Naive thymus-derived CD4-positive, alpha-beta T cell (primary cell): ENCODE data around the gene CCDC61. TPM values are rescaled to one million over a fixed set of nuclear protein-coding genes. Genes with fewer than 3 reads are reported as not detected.
A peak's percentile ranks its signal among the peaks of the same experiment; 100 is the strongest.

ENCODE experiments used
- ATAC-seq: fragments of 150-1000 bp; cut with Tn5 transposase; 2 replicates; pipeline ENCODE4 v1.10.0; 2021; ENCODE audit warnings: mild to moderate bottlenecking, moderate library complexity
- CTCF ChIA-PET: fragments of 350-600 bp; sonication (Branson Sonifier 250); formaldehyde crosslinking; loops from one replicate; lab custom pipeline; 2021; ENCODE audit warnings: antibody characterized with exemption; lab: Charles Lee
- POLR2A ChIA-PET: fragments of 350-600 bp; sonication (Branson Sonifier 250); formaldehyde crosslinking; loops from one replicate; lab custom pipeline; 2021; ENCODE audit warnings: antibody characterized with exemption, inconsistent platforms; lab: Charles Lee
- DNase-seq, 9 donors: peaks; one replicate each; pipeline versions ENCODE4 v3.0.0 to v3.0.0-alpha.2; 2020 to 2022; ENCODE audit warnings: mixed read lengths in 1 of 9
- H3K27ac ChIP-seq: one replicate; pipeline ENCODE4 v1.7.0; 2013; ENCODE audit warnings: mild to moderate bottlenecking, low read depth, low read length, moderate library complexity
- H3K27me3 ChIP-seq, 2 donors: one replicate each; pipeline ENCODE4 v1.7.0; 2013; ENCODE audit warnings: low read length in 2 of 2, mild to moderate bottlenecking in 2 of 2, moderate library complexity in 2 of 2; ENCODE audit not compliant: control insufficient read depth in 2 of 2, insufficient read depth in 2 of 2
- H3K36me3 ChIP-seq, 3 experiments: 1 replicate in 2 of 3; 2 replicates in 1 of 3; pipeline ENCODE4 v1.7.0; 2013; ENCODE audit warnings: low read length in 3 of 3, mild to moderate bottlenecking in 3 of 3, moderate library complexity in 1 of 3; ENCODE audit not compliant: insufficient read depth in 3 of 3, control insufficient read depth in 2 of 3
- H3K4me1 ChIP-seq, 2 donors: one replicate each; pipeline ENCODE4 v1.7.0; 2013; ENCODE audit warnings: low read length in 2 of 2, mild to moderate bottlenecking in 2 of 2, moderate library complexity in 1 of 2; ENCODE audit not compliant: control insufficient read depth in 2 of 2, insufficient read depth in 2 of 2
- H3K4me3 ChIP-seq: 2 replicates; pipeline ENCODE4 v1.7.0; 2013; ENCODE audit warnings: mild to moderate bottlenecking, low read length
- H3K9me3 ChIP-seq, 3 experiments: 1 replicate in 2 of 3; 2 replicates in 1 of 3; pipeline ENCODE4 v1.7.0; 2013; ENCODE audit warnings: low read length in 3 of 3; ENCODE audit not compliant: control insufficient read depth in 2 of 3
- H3K27ac Mint-ChIP-seq, 9 donors: one replicate each; pipeline ENCODE4 v1.8.0; 2020 to 2022; ENCODE audit warnings: mixed read lengths in 9 of 9, mild to moderate bottlenecking in 8 of 9, moderate library complexity in 5 of 9, inconsistent platforms in 2 of 9
- H3K27me3 Mint-ChIP-seq, 5 donors: one replicate each; pipeline ENCODE4 v1.8.0; 2021 to 2022; ENCODE audit warnings: mixed read lengths in 5 of 5, mild to moderate bottlenecking in 1 of 5
- H3K36me3 Mint-ChIP-seq, 5 donors: one replicate each; pipeline ENCODE4 v1.8.0; 2020 to 2022; ENCODE audit warnings: mixed read lengths in 5 of 5, mild to moderate bottlenecking in 3 of 5, inconsistent platforms in 1 of 5
- H3K4me1 Mint-ChIP-seq, 7 donors: one replicate each; pipeline ENCODE4 v1.8.0; 2020 to 2022; ENCODE audit warnings: mixed read lengths in 7 of 7, mild to moderate bottlenecking in 3 of 7, inconsistent platforms in 1 of 7
- H3K4me3 Mint-ChIP-seq, 10 donors: one replicate each; pipeline ENCODE4 v1.8.0; 2020 to 2022; ENCODE audit warnings: mild to moderate bottlenecking in 10 of 10, mixed read lengths in 10 of 10, moderate library complexity in 6 of 10, inconsistent platforms in 2 of 10
- H3K9me3 Mint-ChIP-seq, 11 donors: one replicate each; pipeline ENCODE4 v1.8.0; 2020 to 2022; ENCODE audit warnings: mixed read lengths in 11 of 11, mild to moderate bottlenecking in 4 of 11, inconsistent platforms in 1 of 11, moderate library complexity in 1 of 11
- intact Hi-C, 2 donors: fragments of 100-400 bp; cut with micrococcal nuclease; formaldehyde crosslinking; loops; one replicate each; pipeline ENCODE4 v1.15.1; 2023
- polyA plus RNA-seq, 2 donors: library from polyadenylated mRNA; unstranded; fragments of 300-500 nt; fragmentation: Illumina TruSeq; gene quantifications; one replicate each; pipeline ENCODE4 v1.2.3, GENCODE V29; 2021
- total RNA-seq, 6 experiments: library from RNA in 5 of 6; stranded (reverse) in 5 of 6; gene quantifications; 1 replicate in 5 of 6; 2 replicates in 1 of 6; pipeline ENCODE4 v1.2.3 and lab custom pipeline; 2021 to 2026

Gene CCDC61
- total and polyA plus RNA-seq, 7 experiments from 2014 or later, result 10.1 to 35.8 (median 15.6) TPM

DNA sequence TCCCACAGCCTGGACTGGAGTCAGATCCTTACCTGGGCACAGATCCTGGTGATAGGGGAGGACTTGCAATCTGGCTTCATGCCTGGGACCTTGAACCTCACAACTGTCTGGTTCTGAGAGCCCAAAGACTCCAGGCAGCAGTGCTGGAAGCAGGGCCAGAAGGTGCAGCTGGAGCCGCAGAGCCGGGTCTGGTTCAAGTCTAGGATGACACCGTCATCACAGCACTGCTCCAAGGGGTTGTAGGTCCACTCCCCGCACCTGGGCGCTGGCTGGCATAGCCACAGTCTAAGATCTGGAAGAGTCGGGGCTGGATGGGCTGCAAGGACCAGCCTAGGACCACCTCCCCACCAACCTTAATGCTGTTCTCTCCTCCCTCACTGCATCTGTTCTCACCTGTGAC, 44.9 kb downstream of the CCDC61 start:
- no peaks in the 10 kb centered on the region for H3K36me3 ChIP-seq
- peaks cover 3 to 4% of the 10 kb centered on the region in 2 donors for H3K27me3 ChIP-seq
- Mint-ChIP-seq H3K9me3 (peaks cover 0 to 34% (median 11%) of the 10 kb centered on the region in 11 donors), H3K4me1 (peaks cover 0 to 3% (median 0%) of the 10 kb centered on the region in 7 donors), H3K27me3 (peaks cover 33 to 56% (median 47%) of the 10 kb centered on the region in 5 donors), H3K27ac (no peak overlapping the region), H3K4me3 (no peak overlapping the region), H3K36me3 (peaks cover 0 to 10% (median 0%) of the 10 kb centered on the region in 5 donors)
- ChIA-PET POLR2A (no interaction called here), CTCF (no interaction called here)
- H3K27ac ChIP-seq, result no peak overlapping the region
- DNase-seq, result no peak
- no peaks in the 10 kb centered on the region for H3K4me1 ChIP-seq
- intact Hi-C loops, result no loop called here
- ATAC-seq, result no peak
- no peak overlapping the region for H3K4me3 ChIP-seq
- H3K9me3 ChIP-seq, result peaks cover 0 to 6% (median 0%) of the 10 kb centered on the region in 3 experiments

DNA sequence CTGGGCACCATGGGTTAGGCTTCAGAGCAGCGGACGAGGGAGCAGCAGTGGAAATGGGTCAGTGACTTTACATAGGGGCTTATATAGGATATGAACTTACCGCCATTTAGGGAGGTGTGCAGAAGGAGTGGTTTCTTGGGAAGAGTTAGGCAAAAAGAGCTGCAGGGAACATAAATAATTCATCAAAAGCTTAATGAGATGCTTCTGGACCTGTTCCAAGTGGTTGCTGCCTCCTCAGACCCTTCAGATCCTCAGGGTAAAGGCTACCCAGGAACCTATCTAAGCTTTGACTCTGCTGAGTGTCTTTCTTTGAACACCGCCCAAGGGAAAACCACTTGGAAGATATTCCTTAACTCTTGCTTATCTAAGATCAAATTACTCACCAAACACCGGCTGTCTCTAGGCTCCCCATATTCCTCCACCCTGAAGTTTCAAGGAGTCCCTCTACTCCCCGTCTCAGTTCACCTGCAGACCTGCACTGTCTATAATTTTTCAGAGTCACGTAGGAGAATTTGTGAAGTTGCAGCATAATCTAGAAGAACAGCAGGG, 45.8 kb downstream of the CCDC61 start, which contains the start of gene IGFL4:
Gene IGFL4, minus strand, starts transcription at position 51 of the 549 bp plus-strand sequence. Its CDS starts 40 bp downstream, at position 11.
- peaks cover 0 to 42% (median 13%) of the 10 kb centered on the region in 11 donors for H3K9me3 Mint-ChIP-seq
- H3K4me3 Mint-ChIP-seq, result no peak within 1 kb of the TSS
- peak within 1 kb of the TSS in 1 of 9 donors; percentile 65 for H3K27ac Mint-ChIP-seq
- H3K4me1 ChIP-seq, result no peaks in the 10 kb centered on the region
- DNase-seq (no peak), ATAC-seq (no peak)
- intact Hi-C loops, result no loop called here
- peaks cover 0 to 6% (median 0%) of the 10 kb centered on the region in 3 experiments for H3K9me3 ChIP-seq
- H3K27ac ChIP-seq, result no peak within 1 kb of the TSS
- peaks cover 37 to 63% (median 54%) of the 10 kb centered on the region in 5 donors for H3K27me3 Mint-ChIP-seq
- ChIA-PET POLR2A (no interaction called here), CTCF (no interaction called here)
- H3K36me3 ChIP-seq, result no peaks in the 10 kb centered on the region
- no peak within 1 kb of the TSS for H3K4me3 ChIP-seq
- peaks cover 0 to 10% (median 0%) of the 10 kb centered on the region in 5 donors for H3K36me3 Mint-ChIP-seq
- peaks cover 0 to 3% (median 0%) of the 10 kb centered on the region in 7 donors for H3K4me1 Mint-ChIP-seq
- peaks cover 4 to 7% of the 10 kb centered on the region in 2 donors for H3K27me3 ChIP-seq

DNA sequence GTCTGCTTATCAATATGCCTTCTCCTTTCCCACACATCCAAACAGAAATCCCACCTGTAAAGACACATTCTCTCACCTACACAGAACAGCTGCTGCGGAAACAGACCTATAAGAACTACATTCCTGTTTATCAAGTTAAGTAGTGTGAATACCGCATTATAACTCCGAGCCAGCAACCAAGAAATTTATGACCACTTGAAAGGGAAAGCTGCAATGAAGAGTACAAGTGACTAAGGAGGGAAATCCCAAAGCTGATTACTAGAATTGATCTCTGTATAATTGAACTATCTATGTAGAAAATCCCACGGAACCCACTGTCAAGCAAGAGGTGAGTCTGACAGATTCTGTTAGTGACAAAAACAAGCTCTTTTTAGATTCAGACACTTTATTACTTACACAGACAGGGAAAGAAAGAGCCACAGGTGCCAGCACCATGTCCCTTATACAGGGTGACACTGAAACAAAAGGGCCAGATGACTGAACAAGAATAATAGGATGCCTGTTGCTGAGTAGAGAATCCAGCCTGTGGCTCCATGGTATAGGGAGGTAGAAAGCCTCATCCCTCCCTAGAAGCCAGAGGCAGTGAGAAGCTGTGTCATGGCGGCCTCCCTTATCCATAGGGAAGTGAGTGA, 47.1 kb downstream of the CCDC61 start:
- Histone ChIP-seq H3K4me3 (no peak overlapping the region), H3K27ac (no peak overlapping the region), H3K4me1 (no peaks in the 10 kb centered on the region), H3K36me3 (no peaks in the 10 kb centered on the region), H3K9me3 (peaks cover 0 to 6% (median 0%) of the 10 kb centered on the region in 3 experiments), H3K27me3 (peaks cover 4 to 7% of the 10 kb centered on the region in 2 donors)
- no peak for DNase-seq
- POLR2A ChIA-PET, result no interaction called here
- peaks cover 0 to 3% (median 0%) of the 10 kb centered on the region in 7 donors for H3K4me1 Mint-ChIP-seq
- peaks cover 0 to 52% (median 9%) of the 10 kb centered on the region in 11 donors for H3K9me3 Mint-ChIP-seq
- H3K36me3 Mint-ChIP-seq, result peaks cover 0 to 12% (median 0%) of the 10 kb centered on the region in 5 donors
- intact Hi-C loops, result no loop called here
- H3K27ac Mint-ChIP-seq, result no peak overlapping the region
- CTCF ChIA-PET, result no interaction called here
- H3K4me3 Mint-ChIP-seq, result no peak overlapping the region
- H3K27me3 Mint-ChIP-seq, result peaks cover 44 to 67% (median 61%) of the 10 kb centered on the region in 5 donors
- no peak for ATAC-seq

DNA sequence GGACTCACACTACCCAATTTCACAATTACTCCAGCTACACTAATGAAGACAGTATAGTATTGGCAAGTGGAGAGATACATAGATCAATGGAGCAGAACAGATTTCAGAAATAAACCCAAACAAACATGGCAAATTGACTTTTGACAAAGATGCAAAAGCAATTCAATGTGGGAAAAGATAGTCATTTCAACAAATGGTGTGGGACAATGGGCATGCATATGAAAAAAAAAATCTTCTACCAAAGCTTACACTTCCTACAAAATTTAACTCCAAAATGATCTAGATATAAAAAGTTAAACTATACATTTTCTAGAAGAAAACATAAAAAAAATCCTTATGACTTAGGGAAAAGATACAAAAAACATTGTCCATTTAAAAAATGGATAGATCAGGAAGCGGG, 48.3 kb downstream of the CCDC61 start:
- H3K36me3 ChIP-seq, result no peaks in the 10 kb centered on the region
- Mint-ChIP-seq H3K36me3 (peaks cover 0 to 14% (median 0%) of the 10 kb centered on the region in 5 donors), H3K9me3 (peaks cover 0 to 63% (median 9%) of the 10 kb centered on the region in 11 donors), H3K4me1 (peaks cover 0 to 3% (median 0%) of the 10 kb centered on the region in 7 donors), H3K27ac (no peak overlapping the region), H3K27me3 (peaks cover 55 to 78% (median 73%) of the 10 kb centered on the region in 5 donors), H3K4me3 (no peak overlapping the region)
- no peaks in the 10 kb centered on the region for H3K4me1 ChIP-seq
- H3K9me3 ChIP-seq, result peaks cover 0 to 6% (median 0%) of the 10 kb centered on the region in 3 experiments
- peaks cover 4 to 7% of the 10 kb centered on the region in 2 donors for H3K27me3 ChIP-seq
- no peak for ATAC-seq
- no peak overlapping the region for H3K4me3 ChIP-seq
- intact Hi-C loops, result no loop called here
- POLR2A ChIA-PET, result no interaction called here
- CTCF ChIA-PET, result no interaction called here
- no peak overlapping the region for H3K27ac ChIP-seq
- DNase-seq, result no peak

DNA sequence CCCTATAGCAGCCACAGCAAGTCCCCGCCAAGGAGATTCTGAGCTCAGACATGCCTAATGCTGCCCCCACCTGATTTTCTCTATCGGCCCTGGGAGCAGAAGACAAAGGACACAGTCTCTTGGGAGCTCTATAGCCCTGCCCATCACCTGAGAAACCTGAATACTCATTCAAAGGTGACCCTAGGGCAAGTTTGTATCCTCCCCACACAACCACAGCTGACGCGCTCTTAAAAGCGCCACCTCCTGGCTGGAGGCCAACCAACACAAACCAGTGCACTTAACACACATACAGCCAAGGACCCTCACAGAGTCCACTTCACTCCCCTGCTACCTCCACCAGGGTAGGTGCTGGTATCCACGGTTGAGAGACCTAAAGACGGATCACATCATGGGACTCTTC, 54.3 kb downstream of the CCDC61 start:
- ATAC-seq (no peak), DNase-seq (no peak)
- Mint-ChIP-seq H3K27ac (no peak overlapping the region), H3K9me3 (peaks cover 0 to 50% (median 6%) of the 10 kb centered on the region in 11 donors), H3K27me3 (peaks cover 71 to 83% (median 78%) of the 10 kb centered on the region in 5 donors), H3K4me1 (no peaks in the 10 kb centered on the region), H3K36me3 (peaks cover 0 to 10% (median 0%) of the 10 kb centered on the region in 5 donors), H3K4me3 (no peak overlapping the region)
- intact Hi-C loops, result no loop called here
- H3K36me3 ChIP-seq, result no peaks in the 10 kb centered on the region
- H3K27me3 ChIP-seq, result peaks cover 0 to 3% of the 10 kb centered on the region in 2 donors
- no peaks in the 10 kb centered on the region for H3K9me3 ChIP-seq
- no peak overlapping the region for H3K27ac ChIP-seq
- ChIA-PET POLR2A (no interaction called here), CTCF (no interaction called here)
- H3K4me3 ChIP-seq, result no peak overlapping the region
- no peaks in the 10 kb centered on the region for H3K4me1 ChIP-seq

DNA sequence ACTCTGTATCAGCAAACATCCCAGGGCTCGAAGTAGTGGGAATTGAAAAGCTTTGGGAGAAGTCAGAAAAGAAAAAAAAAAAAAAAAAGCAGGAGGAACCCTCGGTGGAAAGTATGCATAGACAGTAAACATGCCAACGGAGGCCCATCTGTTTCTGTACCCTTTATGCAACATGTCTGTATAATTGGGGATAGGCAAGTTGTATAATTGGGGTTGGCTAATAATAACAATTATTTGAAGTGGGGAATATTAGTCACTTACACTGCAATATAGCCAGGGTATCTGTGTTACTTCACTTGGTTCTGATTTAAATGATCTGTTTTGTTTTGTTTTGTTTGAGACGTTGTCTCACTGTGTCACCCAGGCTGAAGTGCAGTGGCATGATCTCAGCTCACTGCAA, 57.6 kb downstream of the CCDC61 start:
- Histone ChIP-seq H3K4me3 (no peak overlapping the region), H3K27ac (no peak overlapping the region), H3K27me3 (no peaks in the 10 kb centered on the region), H3K36me3 (no peaks in the 10 kb centered on the region), H3K4me1 (no peaks in the 10 kb centered on the region), H3K9me3 (no peaks in the 10 kb centered on the region)
- no peak overlapping the region for H3K27ac Mint-ChIP-seq
- no peak overlapping the region for H3K4me3 Mint-ChIP-seq
- H3K4me1 Mint-ChIP-seq, result no peaks in the 10 kb centered on the region
- intact Hi-C loops, result no loop called here
- ChIA-PET CTCF (no interaction called here), POLR2A (no interaction called here)
- ATAC-seq (no peak), DNase-seq (no peak)
- peaks cover 60 to 86% (median 67%) of the 10 kb centered on the region in 5 donors for H3K27me3 Mint-ChIP-seq
- no peaks in the 10 kb centered on the region for H3K36me3 Mint-ChIP-seq
- H3K9me3 Mint-ChIP-seq, result peaks cover 0 to 19% (median 0%) of the 10 kb centered on the region in 11 donors
